Measurements from ENCODE around the gene METAP1. TPM values are rescaled to one million over a fixed set of nuclear protein-coding genes. Genes with fewer than 3 reads are reported as not detected.
"Not testable (repeated sequence)": the region's sequence is repeated elsewhere in the genome, so short reads cannot be mapped to it uniquely, and the experiment has no call there.

The METAP1 gene
- total and polyA plus RNA-seq, 2 experiments from 2014 or later, result 64.1 to 122 TPM

DNA sequence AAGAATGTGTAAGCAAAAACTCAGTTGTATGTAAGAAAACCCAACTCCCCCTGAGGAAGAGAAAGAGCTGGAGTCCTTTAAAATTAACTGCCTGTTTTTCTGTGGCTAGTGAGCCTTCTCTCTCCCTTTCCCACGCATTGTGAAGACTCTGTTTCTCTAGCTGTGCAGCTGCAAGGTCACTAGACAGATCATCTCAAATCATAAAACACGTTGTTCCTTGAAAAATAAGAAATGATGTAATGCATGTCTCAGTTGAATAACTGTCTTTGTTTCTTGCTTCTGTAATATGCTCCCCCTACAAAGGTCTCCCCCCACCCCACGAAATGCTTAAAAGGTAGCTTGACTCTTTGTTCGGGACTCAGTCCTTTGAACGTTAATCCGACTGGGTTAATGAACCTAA is 85.3 kb downstream of the METAP1 start:
- peaks cover 11% of the 10 kb centered on the region for H4K20me1 ChIP-seq (replicated peaks; ENCODE audit: insufficient read depth)
- H3K4me2 ChIP-seq; ATAC-seq; H3K4me1 Mint-ChIP-seq; DNase-seq (ENCODE audit: low spot score); H3K4me3 ChIP-seq; H3F3A ChIP-seq (replicated peaks; ENCODE audit: low read depth); H3K4me1 ChIP-seq (ENCODE audit: insufficient read depth); H3K9me2 ChIP-seq (ENCODE audit: insufficient read depth); H3K4me3 Mint-ChIP-seq; H3K27me3 Mint-ChIP-seq (ENCODE audit: insufficient read depth, low read depth, poor library complexity); H3K27me3 ChIP-seq (ENCODE audit: insufficient read depth); H2AFZ ChIP-seq; H3K27ac Mint-ChIP-seq; H3K9me3 Mint-ChIP-seq; H3K27ac ChIP-seq (ENCODE audit: low read depth): not testable (repeated sequence)
- peaks cover 64% of the 10 kb centered on the region for H3K36me3 ChIP-seq (ENCODE audit: insufficient read depth)
- peaks cover 76% of the 10 kb centered on the region for H3K79me2 ChIP-seq (replicated peaks; ENCODE audit: insufficient read depth)
- peaks cover 93% of the 10 kb centered on the region for H3K36me3 Mint-ChIP-seq (ENCODE audit: low read depth)

DNA sequence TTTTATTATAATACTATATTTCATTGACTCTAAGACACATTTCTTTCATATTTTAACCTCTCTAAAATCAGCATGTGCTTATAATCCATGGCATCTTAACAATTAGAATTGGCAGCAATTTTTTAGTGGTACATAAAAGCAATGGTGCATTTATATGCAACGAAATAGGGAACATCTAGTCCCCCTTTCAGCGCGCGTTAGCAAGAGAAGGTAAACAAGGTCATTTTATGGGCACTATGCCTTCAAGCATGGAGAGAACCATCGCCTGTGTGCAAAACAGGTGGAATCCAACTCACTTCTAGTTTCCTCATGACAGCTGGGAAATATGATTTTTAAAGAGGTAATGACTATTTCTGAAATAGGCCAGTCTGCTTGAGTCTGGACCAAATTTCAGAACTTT is 86.7 kb downstream of the METAP1 start:
- no peak for DNase-seq (ENCODE audit: low spot score)
- no peak overlapping the region for H3K4me2 ChIP-seq
- ATAC-seq, result no peak
- no peak overlapping the region for H3K27ac Mint-ChIP-seq
- no peak overlapping the region for H3K27ac ChIP-seq (ENCODE audit: low read depth)
- H3K79me2 ChIP-seq (replicated peaks; ENCODE audit: insufficient read depth), result peaks cover 89% of the 10 kb centered on the region
- H4K20me1 ChIP-seq (replicated peaks; ENCODE audit: insufficient read depth), result peaks cover 11% of the 10 kb centered on the region
- H3K4me3 Mint-ChIP-seq, result no peak overlapping the region
- H3K4me1 ChIP-seq (ENCODE audit: insufficient read depth), result no peaks in the 10 kb centered on the region
- H2AFZ ChIP-seq, result no peak overlapping the region
- H3K9me2 ChIP-seq (ENCODE audit: insufficient read depth), result no peaks in the 10 kb centered on the region
- no peaks in the 10 kb centered on the region for H3K27me3 ChIP-seq (ENCODE audit: insufficient read depth)
- H3F3A ChIP-seq (replicated peaks; ENCODE audit: low read depth), result no peaks in the 10 kb centered on the region
- no peaks in the 10 kb centered on the region for H3K9me3 Mint-ChIP-seq
- H3K36me3 Mint-ChIP-seq (ENCODE audit: low read depth), result peaks cover 90% of the 10 kb centered on the region
- H3K4me3 ChIP-seq, result no peak overlapping the region
- H3K4me1 Mint-ChIP-seq, result peaks cover 10% of the 10 kb centered on the region
- H3K27me3 Mint-ChIP-seq (ENCODE audit: insufficient read depth, low read depth, poor library complexity), result peaks cover 4% of the 10 kb centered on the region
- peaks cover 52% of the 10 kb centered on the region for H3K36me3 ChIP-seq (ENCODE audit: insufficient read depth)
- TF ChIP-seq ZNF331 (CRISPR knock-in tag; IDR thresholded peaks at IDR 0.05; ENCODE audit: low read depth), result no peak
- TF ChIP-seq, protein P1, sequence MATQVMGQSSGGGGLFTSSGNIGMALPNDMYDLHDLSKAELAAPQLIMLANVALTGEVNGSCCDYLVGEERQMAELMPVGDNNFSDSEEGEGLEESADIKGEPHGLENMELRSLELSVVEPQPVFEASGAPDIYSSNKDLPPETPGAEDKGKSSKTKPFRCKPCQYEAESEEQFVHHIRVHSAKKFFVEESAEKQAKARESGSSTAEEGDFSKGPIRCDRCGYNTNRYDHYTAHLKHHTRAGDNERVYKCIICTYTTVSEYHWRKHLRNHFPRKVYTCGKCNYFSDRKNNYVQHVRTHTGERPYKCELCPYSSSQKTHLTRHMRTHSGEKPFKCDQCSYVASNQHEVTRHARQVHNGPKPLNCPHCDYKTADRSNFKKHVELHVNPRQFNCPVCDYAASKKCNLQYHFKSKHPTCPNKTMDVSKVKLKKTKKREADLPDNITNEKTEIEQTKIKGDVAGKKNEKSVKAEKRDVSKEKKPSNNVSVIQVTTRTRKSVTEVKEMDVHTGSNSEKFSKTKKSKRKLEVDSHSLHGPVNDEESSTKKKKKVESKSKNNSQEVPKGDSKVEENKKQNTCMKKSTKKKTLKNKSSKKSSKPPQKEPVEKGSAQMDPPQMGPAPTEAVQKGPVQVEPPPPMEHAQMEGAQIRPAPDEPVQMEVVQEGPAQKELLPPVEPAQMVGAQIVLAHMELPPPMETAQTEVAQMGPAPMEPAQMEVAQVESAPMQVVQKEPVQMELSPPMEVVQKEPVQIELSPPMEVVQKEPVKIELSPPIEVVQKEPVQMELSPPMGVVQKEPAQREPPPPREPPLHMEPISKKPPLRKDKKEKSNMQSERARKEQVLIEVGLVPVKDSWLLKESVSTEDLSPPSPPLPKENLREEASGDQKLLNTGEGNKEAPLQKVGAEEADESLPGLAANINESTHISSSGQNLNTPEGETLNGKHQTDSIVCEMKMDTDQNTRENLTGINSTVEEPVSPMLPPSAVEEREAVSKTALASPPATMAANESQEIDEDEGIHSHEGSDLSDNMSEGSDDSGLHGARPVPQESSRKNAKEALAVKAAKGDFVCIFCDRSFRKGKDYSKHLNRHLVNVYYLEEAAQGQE (IDR thresholded peaks at IDR 0.05; ENCODE audit: unreplicated experiment), result no peak
- TF ChIP-seq CREB1 (CRISPR knock-in tag; IDR thresholded peaks at IDR 0.05; ENCODE audit: low read depth), result no peak
- TF ChIP-seq, protein P2, sequence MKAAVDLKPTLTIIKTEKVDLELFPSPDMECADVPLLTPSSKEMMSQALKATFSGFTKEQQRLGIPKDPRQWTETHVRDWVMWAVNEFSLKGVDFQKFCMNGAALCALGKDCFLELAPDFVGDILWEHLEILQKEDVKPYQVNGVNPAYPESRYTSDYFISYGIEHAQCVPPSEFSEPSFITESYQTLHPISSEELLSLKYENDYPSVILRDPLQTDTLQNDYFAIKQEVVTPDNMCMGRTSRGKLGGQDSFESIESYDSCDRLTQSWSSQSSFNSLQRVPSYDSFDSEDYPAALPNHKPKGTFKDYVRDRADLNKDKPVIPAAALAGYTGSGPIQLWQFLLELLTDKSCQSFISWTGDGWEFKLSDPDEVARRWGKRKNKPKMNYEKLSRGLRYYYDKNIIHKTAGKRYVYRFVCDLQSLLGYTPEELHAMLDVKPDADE (IDR thresholded peaks at IDR 0.05), result no peak
- no peak for TF ChIP-seq POLR2AphosphoS5 (IDR thresholded peaks at IDR 0.05; ENCODE audit: low read depth)
- no peak for TF ChIP-seq STAT1 (IDR thresholded peaks at IDR 0.05; ENCODE audit: unreplicated experiment)
- no peak for TF ChIP-seq JUNB (IDR thresholded peaks at IDR 0.05; ENCODE audit: unreplicated experiment)
- TF ChIP-seq, protein P3, sequence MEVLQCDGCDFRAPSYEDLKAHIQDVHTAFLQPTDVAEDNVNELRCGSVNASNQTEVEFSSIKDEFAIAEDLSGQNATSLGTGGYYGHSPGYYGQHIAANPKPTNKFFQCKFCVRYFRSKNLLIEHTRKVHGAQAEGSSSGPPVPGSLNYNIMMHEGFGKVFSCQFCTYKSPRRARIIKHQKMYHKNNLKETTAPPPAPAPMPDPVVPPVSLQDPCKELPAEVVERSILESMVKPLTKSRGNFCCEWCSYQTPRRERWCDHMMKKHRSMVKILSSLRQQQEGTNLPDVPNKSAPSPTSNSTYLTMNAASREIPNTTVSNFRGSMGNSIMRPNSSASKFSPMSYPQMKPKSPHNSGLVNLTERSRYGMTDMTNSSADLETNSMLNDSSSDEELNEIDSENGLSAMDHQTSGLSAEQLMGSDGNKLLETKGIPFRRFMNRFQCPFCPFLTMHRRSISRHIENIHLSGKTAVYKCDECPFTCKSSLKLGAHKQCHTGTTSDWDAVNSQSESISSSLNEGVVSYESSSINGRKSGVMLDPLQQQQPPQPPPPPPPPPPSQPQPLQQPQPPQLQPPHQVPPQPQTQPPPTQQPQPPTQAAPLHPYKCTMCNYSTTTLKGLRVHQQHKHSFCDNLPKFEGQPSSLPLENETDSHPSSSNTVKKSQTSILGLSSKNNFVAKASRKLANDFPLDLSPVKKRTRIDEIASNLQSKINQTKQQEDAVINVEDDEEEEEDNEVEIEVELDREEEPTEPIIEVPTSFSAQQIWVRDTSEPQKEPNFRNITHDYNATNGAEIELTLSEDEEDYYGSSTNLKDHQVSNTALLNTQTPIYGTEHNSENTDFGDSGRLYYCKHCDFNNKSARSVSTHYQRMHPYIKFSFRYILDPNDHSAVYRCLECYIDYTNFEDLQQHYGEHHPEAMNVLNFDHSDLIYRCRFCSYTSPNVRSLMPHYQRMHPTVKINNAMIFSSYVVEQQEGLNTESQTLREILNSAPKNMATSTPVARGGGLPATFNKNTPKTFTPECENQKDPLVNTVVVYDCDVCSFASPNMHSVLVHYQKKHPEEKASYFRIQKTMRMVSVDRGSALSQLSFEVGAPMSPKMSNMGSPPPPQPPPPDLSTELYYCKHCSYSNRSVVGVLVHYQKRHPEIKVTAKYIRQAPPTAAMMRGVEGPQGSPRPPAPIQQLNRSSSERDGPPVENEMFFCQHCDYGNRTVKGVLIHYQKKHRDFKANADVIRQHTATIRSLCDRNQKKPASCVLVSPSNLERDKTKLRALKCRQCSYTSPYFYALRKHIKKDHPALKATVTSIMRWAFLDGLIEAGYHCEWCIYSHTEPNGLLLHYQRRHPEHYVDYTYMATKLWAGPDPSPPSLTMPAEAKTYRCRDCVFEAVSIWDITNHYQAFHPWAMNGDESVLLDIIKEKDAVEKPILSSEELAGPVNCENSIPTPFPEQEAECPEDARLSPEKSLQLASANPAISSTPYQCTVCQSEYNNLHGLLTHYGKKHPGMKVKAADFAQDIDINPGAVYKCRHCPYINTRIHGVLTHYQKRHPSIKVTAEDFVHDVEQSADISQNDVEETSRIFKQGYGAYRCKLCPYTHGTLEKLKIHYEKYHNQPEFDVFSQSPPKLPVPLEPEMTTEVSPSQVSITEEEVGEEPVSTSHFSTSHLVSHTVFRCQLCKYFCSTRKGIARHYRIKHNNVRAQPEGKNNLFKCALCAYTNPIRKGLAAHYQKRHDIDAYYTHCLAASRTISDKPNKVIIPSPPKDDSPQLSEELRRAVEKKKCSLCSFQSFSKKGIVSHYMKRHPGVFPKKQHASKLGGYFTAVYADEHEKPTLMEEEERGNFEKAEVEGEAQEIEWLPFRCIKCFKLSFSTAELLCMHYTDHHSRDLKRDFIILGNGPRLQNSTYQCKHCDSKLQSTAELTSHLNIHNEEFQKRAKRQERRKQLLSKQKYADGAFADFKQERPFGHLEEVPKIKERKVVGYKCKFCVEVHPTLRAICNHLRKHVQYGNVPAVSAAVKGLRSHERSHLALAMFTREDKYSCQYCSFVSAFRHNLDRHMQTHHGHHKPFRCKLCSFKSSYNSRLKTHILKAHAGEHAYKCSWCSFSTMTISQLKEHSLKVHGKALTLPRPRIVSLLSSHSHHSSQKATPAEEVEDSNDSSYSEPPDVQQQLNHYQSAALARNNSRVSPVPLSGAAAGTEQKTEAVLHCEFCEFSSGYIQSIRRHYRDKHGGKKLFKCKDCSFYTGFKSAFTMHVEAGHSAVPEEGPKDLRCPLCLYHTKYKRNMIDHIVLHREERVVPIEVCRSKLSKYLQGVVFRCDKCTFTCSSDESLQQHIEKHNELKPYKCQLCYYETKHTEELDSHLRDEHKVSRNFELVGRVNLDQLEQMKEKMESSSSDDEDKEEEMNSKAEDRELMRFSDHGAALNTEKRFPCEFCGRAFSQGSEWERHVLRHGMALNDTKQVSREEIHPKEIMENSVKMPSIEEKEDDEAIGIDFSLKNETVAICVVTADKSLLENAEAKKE (CRISPR knock-in tag; IDR thresholded peaks at IDR 0.05), result no peak
- TF ChIP-seq, protein P4, sequence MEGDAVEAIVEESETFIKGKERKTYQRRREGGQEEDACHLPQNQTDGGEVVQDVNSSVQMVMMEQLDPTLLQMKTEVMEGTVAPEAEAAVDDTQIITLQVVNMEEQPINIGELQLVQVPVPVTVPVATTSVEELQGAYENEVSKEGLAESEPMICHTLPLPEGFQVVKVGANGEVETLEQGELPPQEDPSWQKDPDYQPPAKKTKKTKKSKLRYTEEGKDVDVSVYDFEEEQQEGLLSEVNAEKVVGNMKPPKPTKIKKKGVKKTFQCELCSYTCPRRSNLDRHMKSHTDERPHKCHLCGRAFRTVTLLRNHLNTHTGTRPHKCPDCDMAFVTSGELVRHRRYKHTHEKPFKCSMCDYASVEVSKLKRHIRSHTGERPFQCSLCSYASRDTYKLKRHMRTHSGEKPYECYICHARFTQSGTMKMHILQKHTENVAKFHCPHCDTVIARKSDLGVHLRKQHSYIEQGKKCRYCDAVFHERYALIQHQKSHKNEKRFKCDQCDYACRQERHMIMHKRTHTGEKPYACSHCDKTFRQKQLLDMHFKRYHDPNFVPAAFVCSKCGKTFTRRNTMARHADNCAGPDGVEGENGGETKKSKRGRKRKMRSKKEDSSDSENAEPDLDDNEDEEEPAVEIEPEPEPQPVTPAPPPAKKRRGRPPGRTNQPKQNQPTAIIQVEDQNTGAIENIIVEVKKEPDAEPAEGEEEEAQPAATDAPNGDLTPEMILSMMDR (conservative IDR thresholded peaks at IDR 0.05; ENCODE audit: low read depth in 2 of 2), result no peak
- no peak for TF ChIP-seq ZNF114 (CRISPR knock-in tag; IDR thresholded peaks at IDR 0.05)
- TF ChIP-seq NANOG (IDR thresholded peaks at IDR 0.05; ENCODE audit: borderline replicate concordance), result no peak

Data from GM23338 (cell line).